ENCODE results near the gene CANT1.

The CANT1 gene

DNA sequence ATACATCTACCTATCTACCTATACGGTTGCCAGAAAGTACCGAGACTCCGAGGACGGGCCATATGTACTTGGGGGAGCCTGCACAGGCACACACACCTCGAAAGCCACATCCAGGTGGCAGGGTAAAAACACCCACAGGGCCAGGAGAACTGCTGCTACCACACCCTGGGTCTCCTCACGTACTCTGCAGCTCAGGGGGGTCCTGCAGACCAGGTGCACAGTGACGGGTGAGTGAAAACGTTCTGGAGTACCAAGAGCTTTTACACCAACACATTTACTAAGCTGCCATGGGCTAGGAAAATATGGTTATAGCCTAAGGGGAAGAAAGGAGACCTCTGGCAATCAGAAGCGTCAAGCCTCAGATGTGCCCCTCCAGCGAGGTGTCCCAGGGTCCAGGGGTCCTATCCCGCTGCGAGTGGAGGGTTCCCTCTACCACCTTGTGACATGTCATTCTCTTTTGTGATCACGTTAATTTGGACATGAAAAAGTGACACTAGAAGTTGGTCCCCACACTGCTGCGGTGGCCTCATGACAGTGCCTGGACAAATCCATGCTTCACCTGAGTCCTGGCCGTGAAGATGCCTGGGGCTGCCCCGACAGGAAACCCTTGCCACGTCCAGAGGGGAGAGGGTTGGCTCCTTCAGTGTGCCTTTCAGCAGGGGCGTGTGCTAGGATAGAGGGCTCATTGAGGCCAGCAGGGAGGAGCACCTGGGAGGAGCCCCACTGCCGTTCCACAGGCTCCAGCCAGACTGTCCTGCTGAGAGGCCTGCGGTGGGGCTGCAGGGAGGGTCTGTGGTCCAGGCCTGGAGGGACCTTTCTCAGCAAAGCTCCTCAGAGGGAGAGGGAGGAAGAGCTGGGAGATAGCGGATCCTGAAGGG lies 1.8 kb downstream of the CANT1 start:
- no peak for DNase-seq (ENCODE audit: low spot score)

DNA sequence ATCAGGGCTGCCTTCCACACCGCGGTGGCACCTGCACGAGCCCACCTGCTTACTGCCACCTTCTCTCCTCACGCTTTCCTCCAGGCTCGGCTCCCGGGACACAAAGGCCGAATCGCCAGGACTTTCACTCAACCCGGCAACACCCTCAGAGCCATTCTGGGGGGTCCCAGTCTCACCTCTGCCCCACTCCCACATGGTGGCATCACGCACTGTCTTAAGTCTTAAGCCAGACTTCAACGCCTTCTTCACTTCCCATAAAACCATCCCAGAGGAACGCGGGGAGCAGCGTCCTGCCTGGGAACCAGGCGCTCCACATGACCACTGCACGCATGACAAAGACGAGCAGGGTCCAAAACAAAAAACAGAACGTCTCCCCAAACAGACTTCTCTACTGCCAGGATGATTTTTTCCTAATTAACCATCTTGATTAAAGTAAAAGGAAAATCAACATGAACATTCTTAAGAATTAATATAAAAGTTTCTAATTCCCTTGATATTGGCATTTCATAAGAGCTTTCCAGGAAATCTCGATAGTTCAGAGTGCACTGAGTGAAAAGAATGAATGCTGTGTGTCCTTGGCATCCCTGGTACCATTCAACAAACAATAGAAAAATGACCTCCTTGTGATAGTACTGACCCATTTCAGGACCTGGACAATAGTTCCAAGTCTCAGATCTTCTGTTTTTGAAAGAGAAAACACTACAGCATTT lies 2.6 kb downstream of the CANT1 start:
- DNase-seq (ENCODE audit: low spot score) = no peak

DNA sequence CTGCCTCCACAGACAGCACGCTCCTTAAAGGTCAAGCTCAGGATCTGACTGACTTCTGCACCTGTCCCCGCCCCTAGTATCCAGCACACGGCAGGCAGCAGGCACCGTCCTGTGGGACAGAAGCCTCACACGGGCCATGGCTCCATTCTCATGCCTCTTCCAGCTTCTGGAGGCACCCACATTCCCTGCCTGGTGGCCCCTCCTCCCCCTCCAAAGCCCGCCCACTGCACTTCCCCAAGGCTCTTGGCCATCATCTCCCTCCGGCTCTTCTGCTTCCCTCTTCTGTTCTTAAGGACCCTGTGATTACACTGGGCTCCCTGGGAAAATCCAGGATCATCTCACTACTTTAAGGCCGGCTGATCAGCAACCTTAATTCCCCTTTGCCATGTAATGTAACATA lies 3.5 kb downstream of the CANT1 start:
- DNase-seq (ENCODE audit: low spot score) = no peak

DNA sequence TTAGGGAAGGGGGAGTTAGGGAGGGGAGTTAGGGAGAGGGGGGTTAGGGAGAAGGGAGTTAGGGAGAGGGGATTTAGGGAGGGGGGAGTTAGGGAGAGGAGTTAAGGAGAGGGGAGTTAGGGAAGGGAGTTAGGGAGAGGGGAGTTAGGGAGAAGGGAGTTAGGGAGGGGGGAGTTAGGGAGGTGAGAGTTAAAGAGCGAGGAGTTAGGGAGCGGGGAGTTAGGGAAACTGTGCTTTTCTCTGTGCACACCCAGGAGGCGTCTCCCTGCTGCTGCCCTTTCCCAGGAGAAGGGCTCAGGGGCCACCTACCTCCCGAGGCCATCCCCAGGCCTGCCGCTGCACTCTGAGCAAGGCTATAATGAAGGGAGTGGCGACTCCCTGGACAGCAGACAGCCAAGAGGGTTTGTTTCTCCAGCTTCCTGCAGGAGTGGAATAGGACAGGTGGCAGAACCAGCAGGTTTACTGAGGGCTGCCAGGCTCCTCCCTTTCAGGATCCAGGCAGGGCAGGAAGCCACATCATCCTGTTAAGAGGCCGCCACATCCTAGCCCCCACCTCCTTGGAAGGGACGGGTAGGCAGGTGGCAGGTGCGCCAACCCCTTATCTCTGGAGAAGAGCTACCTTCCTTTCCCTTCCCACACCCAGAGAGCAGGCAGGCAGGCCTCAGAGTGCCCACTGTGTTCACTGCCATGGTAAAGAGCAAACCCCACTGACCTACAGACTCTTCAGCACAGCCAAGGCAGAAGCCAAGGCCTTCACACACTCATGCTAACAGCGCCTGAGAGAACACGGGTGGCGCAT lies 4.3 kb downstream of the CANT1 start:
- DNase-seq (ENCODE audit: low spot score) = peak; percentile 62

DNA sequence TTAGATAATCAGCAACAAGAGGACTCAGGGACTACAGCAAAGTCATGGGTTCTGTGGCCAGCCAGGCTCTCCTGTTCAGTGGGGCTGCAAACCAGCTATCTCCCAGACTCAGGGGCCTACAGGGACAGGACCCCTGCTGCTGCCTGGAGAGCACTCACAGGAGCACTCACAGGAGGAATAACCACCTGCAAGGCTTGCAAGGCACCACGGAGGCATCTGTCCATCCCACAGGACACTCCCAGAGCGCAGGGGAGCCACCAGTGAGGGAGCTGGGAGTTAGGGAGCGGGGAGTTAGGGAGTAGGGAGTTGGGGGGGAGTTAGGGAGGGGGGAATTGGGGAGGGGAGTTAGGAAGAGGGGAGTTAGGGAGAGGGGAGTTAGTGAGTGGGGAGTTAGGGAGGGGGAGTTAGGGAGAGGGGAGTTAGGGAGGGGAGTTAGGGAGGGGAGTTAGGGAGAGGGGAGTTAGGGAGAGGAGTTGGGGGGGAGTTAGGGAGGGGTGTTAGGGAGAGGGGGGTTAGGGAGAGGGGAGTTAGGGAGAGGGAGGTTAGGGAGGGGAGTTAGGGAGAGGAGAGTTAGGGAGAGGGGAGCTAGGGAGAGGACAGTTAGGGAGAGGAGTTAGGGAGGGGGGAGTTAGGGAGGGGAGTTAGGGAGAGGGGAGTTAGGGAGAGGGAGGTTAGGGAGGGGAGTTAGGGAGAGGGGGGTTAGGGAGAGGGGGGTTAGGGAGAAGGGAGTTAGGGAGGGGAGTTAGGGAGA lies 5.7 kb downstream of the CANT1 start:
- DNase-seq (ENCODE audit: low spot score) = no peak

DNA sequence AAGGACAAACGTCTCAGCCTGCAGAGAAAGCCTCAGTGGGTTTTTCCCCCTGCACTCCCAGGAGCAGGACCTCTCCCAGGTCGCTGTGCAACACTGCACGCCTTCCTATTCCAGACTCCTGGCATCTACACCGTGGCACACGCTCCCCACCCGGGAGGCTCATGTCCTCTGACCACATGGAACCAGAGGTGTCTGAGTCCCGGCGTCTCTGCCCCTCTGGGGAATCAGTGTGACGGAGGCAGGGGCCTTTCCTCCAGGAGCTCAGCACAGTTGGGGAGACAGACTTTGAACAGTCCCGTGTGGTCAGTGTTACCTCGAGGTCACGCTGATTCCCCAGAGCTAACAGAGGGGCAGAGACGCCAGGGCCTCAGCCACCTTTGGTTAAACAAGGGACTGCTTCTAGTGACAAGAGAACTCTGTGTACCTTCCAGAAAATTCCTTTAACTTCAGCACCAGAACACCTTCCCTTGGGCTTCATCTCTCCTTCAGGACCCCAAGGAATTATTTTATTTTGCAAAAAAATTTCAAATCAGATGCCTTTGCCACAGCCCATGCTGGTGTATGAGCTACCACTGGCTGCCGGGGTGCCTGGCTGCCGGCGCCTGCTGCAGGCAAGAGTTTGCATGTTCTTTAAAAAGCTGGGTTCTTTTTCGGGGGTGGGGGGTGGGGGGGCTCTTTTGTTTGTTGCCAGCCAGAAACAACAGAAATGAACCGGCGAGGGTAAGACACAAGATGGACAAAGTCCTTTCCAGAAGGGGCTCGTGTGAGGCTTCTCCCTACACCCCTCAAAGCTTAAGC lies 6.6 kb downstream of the CANT1 start:
- DNase-seq (ENCODE audit: low spot score) = no peak

DNA sequence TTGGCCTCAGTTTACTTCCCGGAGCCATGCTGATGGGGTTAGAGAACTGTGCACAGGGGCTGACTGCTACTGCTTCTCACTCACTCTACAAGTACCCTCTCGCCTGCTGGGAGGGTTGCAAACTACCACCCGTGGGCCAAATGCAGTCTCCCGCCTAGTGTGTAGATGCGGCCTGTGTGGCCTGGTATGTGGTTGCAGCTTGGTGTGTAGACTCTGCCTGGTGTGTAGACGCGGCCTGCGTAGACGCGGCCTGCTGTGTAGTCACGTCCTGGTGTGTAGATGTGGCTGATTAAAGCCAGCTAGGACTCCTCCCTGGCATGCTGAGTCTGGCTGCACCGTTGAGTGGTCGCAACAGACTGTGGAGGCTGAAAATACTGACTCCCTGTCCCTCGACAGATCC lies 7.3 kb downstream of the CANT1 start:
- DNase-seq (ENCODE audit: low spot score) = no peak

DNA sequence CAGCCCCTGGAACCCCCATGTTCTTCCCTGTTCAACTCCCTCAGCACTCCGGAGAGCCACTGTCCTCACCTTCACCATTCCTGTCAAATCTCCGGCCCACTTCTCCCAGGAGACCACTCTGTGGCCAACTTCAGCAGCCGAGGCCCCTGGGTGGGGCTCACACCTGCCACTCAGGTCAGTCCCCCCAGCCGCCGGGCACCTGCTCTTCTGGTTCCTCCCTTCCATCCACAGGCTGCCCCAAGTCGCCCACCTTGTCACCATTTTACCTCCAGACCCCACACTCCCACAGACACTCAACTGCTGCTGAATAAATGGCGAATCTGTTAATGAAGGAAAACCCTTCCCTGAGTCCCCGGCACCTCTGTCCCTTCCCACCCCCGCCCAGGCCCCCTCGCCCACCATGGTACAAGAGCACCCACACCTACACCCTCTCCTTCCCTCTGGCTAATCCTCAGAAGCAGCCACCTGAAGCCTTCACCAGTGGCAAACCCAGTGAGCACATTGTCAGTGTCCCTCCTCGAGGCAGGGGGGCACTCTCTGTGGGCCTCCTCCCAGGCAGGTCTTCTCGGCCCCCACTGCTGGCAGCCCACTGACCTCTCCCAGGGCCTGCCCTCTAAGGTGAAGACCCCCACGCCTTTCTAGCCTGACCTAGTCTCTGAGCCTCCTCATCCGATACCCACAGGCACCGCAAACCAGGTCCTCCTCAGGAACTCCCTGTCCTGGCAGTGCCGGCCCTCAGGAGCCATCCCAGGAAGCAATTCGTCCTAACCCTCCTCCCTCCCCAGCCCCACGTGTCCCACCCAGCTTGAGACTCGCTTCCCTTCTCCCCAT lies 8.2 kb downstream of the CANT1 start:
- no peak for DNase-seq (ENCODE audit: low spot score)

DNA sequence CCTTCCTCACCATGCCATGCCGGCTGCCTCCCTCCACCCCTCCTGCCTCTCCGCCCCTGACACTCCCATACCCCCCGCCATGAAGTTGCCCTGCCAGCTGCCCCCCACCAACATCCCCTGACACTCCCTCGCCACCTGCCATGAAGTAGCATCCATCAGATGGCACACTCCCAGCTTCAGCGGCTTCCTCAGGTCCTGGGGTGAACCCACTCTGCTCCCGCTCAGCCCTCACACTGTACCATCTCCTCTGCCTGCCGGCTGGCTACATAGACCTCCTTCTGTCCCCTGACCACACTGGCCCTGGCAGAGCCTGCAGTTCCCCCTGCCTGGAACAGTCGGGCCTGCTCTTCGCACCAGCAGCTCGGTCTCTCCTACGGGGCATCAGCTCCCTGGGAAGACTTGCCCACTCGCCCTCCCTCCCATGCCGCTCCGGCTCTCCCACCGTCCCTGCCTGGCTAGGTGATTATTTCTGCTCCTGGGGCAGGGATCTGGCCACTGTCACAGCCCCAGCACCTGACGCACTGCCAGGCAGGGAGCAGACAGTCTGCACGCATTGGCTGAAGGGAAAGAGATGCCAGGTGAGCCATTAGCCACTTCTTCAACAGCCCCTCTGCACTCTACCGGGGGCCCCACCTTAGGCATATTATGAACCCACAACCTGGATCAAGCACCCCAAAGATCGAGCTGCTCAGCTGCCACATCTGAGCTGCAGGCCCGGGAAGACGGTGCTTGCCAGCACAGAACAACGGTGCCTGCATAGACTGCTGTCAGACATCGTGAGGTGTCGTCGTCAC lies 9.0 kb downstream of the CANT1 start:
- no peak for DNase-seq (ENCODE audit: low spot score)

DNA sequence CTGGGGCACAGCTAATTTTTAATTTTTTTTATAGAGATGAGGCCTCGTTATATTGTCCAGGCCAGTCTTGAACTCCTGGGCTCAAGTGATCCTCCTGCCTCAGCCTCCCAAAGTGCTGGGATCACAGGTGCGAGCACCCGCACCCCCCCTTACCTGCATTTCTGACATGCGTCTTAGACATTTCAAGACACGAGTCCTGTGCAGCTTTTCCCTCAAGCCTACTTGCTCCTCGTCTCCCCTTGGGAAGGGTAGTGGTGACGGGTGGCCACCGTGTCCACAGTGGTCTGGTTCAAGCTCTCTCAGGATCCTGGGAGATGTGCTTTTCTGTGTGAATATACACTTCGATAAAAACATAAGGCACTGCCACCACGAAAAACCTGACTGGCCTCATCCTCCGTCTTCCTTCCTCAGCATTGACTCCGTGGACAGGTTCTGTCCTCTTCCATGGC lies 9.6 kb downstream of the CANT1 start:
- no peak for DNase-seq (ENCODE audit: low spot score)

DNA sequence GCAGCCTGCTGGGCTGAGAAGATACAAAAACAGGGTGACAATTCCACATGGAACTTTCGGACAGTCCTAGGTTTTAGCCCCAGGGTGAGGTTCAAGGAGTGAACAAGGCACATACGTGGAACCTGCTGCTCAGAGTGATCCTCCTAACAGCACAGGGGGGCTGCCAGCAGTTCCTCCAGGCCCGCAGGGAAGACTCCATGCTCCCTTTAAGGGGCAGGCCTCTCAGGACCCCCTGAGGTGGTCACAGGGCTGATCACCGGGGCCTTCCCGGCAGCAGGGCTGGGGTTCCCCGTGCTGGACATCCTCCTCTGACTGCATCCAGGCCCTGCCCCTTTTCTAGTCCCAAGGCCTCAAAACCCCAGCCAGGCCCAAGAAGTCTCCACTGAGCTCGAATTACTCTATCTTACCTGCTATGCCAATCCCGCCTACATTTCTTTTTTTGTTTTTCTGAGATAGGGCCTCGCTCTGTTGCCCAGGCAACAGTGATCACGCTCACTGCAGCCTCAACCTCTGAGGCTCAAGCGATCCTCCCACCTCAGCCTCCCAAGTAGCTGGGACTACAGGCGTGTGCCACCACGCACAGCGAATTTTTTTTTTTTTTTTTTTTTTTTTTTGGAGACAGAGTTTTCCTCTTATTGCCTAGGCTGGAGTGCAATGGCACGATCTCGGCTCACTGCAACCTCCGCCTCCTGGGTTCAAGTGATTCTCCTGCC lies 10.4 kb downstream of the CANT1 start:
- no peak for DNase-seq (ENCODE audit: low spot score)

DNA sequence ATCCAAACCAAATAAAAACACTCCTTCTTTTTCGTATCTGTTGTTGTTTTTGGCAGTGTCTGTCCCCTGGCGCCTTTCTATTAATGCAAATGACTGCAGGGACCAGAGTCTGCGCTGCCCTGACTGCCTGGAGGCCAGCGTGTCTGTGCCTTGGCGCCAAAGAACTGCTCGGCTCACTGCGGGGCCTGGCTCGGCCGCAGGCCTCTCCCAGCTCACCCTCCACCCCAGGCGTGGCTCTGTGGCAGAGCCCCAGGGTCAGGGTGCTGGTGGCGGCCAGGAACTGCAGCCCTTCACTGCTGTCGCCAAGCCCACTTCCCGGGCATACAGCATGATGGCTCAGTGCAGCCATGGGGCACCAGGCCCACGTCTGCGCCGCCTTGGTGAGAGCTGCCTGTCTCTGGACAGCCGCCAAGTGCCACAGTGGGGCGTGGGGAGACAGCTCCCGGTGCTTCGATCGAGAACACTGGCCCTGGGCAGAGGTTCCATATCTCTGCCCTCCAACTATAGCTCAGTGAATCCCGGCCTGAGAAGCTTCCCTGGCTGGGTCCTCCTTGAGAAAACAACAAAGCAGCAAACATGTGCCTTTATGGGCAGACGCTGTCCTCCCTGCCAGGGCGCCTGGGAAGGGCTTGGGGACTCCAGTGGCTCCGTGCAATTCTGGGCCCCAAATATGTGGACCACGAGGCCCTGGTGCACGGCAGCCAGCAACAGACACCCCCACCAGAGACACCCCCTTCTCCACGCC lies 11.1 kb downstream of the CANT1 start:
- no peak for DNase-seq (ENCODE audit: low spot score)

DNA sequence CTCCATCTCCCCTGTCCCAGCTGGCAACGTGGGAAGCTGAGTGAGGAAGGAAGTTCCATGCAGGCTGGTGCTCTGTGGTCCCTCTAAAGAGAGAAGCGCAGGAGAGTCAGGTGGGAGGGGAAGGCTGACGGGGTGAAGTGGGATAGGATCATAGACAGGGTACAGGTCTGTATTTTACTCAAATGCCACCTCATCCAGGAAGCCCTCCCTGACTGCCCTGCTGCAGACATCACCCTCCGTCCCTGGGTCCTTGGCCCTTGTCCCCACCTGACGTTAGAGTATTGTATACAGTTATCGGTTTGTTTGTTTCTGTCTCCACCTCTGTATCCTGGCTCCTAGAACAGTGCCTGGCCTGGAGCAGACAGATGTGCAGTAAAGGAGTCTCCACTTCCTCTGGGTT lies 11.7 kb downstream of the CANT1 start:
- DNase-seq (ENCODE audit: low spot score) = no peak

DNA sequence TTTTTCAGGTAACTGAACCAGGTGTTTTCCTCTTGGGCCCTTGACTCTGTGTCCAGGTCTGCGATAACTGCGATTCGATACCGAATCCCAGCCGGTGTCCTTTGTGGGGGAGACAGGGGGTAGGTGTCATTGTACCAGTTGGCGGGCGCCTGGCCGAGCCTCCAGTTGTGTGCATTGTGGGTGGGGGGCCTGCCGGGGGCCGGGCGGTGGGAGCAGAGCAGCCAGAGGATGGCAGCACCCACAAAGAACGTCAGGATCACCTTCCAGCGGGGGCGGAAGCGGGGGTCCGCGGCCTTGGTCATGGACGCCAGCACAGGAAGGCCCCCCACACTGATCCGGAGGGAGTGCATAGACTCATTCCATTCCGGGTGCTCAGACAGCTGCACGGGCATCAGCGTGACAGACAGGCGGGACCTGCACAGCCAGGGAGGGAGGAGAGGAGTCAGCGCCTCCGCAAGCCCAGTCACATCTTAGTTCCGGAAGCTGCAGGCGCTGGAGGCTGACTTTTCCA lies 12.3 kb downstream of the CANT1 start:
- no peak for DNase-seq (ENCODE audit: low spot score)

DNA sequence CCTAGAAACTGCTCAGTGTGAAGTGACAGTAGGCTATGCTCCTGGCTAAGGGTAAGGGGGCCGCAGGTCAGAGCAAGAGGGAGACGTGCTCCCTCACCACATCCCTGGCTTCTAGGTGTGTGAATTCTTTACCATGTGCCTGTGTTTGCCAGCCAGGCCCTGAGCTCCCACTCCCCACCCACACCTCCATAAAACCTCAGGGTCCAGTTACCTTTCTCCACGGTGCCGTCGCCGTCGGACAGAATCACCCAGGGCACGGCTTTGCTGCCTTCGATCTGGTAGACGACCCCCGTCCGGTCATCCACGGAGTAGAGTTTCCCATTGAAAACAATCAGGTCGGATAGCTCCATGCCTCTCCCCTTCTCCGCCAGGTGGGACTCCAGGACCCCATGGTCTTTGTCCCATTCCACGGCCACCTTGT lies 12.8 kb downstream of the CANT1 start:
- DNase-seq (ENCODE audit: low spot score) = no peak

DNA sequence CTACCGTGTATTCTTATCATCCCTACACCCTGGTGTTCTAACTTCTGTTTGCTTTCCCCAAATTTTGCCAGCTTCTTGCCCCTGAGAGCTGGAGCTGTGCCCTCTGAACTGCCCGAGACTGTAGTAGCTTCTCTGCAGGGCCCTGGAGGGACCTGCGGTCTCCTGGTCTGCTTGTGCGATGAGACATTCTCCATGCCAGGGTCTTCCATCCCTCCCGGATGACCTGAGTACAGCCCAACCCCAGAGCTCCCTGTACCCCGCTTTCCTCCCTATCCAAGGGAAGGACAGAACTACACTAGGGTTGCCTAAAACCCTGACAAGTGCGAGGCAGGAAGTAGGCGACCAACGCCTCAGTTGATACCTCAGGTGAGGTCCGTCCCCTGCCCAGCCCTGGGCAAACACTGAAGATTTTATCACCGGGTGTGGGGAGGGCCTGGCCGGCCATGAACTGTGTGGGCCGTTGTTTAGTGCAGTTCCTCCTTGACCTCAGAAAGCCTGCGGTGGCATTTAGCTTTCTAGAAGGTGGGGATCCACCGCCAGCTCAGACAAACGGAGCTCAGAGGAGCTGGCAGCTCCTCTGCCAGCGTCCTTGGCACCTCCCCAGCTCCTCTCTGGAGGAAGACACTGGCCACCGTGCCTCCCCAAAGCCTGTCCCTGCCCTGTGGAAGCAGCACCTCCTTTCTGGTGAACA lies 13.7 kb downstream of the CANT1 start:
- peak; percentile 16 for DNase-seq (ENCODE audit: low spot score)
